Spinal cord (tissue), 10 donors: ENCODE results near the gene NUP93. TPM values are rescaled to one million over a fixed set of nuclear protein-coding genes. Genes with fewer than 3 reads are reported as not detected.

Experiments used
- DNase-seq, 6 donors: peaks; one replicate each; pipeline versions ENCODE4 v3.0.0 to v3.0.0-alpha.2; 2013 to 2015; ENCODE audit warnings: low spot score in 6 of 6, low read depth in 4 of 6
- H3K27ac ChIP-seq: one replicate; pipeline ENCODE4 v1.5.1; 2013; ENCODE audit warnings: low read depth, low read length, control low read depth
- H3K27me3 ChIP-seq: one replicate; pipeline ENCODE4 v1.6.1; 2013; ENCODE audit warnings: low read length; ENCODE audit not compliant: control insufficient read depth, insufficient read depth
- H3K36me3 ChIP-seq: one replicate; pipeline ENCODE4 v1.6.1; 2013; ENCODE audit warnings: low read length; ENCODE audit not compliant: control insufficient read depth, insufficient read depth
- H3K4me1 ChIP-seq: one replicate; pipeline ENCODE4 v1.6.1; 2013; ENCODE audit warnings: low read length; ENCODE audit not compliant: control insufficient read depth, insufficient read depth
- H3K4me3 ChIP-seq: one replicate; pipeline ENCODE4 v1.5.1; 2013; ENCODE audit warnings: low read depth, low read length, control low read depth
- H3K9me3 ChIP-seq: one replicate; pipeline ENCODE4 v1.6.1; 2013; ENCODE audit warnings: low read length; ENCODE audit not compliant: control insufficient read depth, insufficient read depth
- whole genome bisulfite sequencing: methylation state at CpG from one replicate; pipeline ENCODE4 v1.1.5; 2013; ENCODE audit warnings: missing lambda C conversion rate; ENCODE audit not compliant: insufficient coverage; 5-methylcytosine and 5-hydroxymethylcytosine counted together
- polyA plus RNA-seq, 2 donors: library from polyadenylated mRNA; unstranded; fragments of 120-200 nt; gene quantifications; one replicate each; pipeline ENCODE4 v1.2.1, GENCODE V29; 2013; ENCODE audit not compliant: insufficient read length in 2 of 2
- total RNA-seq, 2 donors: library from RNA; depleted of rRNA in 1 of 2; stranded (reverse); fragments of 120-200 nt in 1 of 2; fragments of >200 nt in 1 of 2; gene quantifications; one replicate each; pipeline versions ENCODE4 v1.2.3 to v1.2.4, GENCODE V29; 2013 to 2014
- donor health status: healthy.

NUP93 gene
- total and polyA plus RNA-seq, 4 donors = 103 to 128 (median 121) TPM

GRCh38 chr16:56817056-56817455, 87.1 kb downstream of the NUP93 start:
- DNase-seq = no peak
- Histone ChIP-seq H3K27ac (no peak overlapping the region), H3K4me3 (no peak overlapping the region), H3K9me3 (no peaks in the 10 kb centered on the region), H3K27me3 (no peaks in the 10 kb centered on the region), H3K36me3 (peaks cover 20% of the 10 kb centered on the region), H3K4me1 (peaks cover 12% of the 10 kb centered on the region)

- H3K4me1 ChIP-seq = peaks cover 12% of the 10 kb centered on the region
- H3K27me3 ChIP-seq = no peaks in the 10 kb centered on the region
Observed at GRCh38 chr16:56817938-56818337, 88.0 kb downstream of the NUP93 start.

GRCh38 chr16:56823081-56823733, 93.3 kb downstream of the NUP93 start:
- H3K9me3 ChIP-seq = no peaks in the 10 kb centered on the region
- H3K27ac ChIP-seq = no peak overlapping the region
- peak in 1 of 6 donors; percentile 18 for DNase-seq
- H3K36me3 ChIP-seq = peaks cover 39% of the 10 kb centered on the region
- H3K4me1 ChIP-seq = peaks cover 15% of the 10 kb centered on the region
- 36% methylated on average over 7 of the region's 12 CpGs for WGBS
- H3K27me3 ChIP-seq = no peaks in the 10 kb centered on the region
- H3K4me3 ChIP-seq = no peak overlapping the region

More at GRCh38 chr16:56817938-56818337, 88.0 kb downstream of the NUP93 start:
- Histone ChIP-seq H3K4me3 (no peak overlapping the region), H3K9me3 (no peaks in the 10 kb centered on the region), H3K36me3 (peaks cover 26% of the 10 kb centered on the region), H3K27ac (no peak overlapping the region)
- no CpG with 5 or more reads among the region's 1 CpG for WGBS
- no peak for DNase-seq

- H3K36me3 ChIP-seq = peaks cover 43% of the 10 kb centered on the region
- H3K4me1 ChIP-seq = peaks cover 15% of the 10 kb centered on the region
- H3K4me3 ChIP-seq = no peak overlapping the region
- no peaks in the 10 kb centered on the region for H3K27me3 ChIP-seq
- no peaks in the 10 kb centered on the region for H3K9me3 ChIP-seq
- peak in 5 of 6 donors; percentile 57 to 87 (median 65) for DNase-seq
- peak overlapping the region; percentile 10 for H3K27ac ChIP-seq
- no CpG with 5 or more reads among the region's 3 CpGs for WGBS
Observed at GRCh38 chr16:56824331-56824730, 94.4 kb downstream of the NUP93 start.

GRCh38 chr16:56824804-56825203, 94.9 kb downstream of the NUP93 start:
- H3K27me3 ChIP-seq = no peaks in the 10 kb centered on the region
- peak overlapping the region; percentile 10 for H3K27ac ChIP-seq

GRCh38 chr16:56825826-56826225, 95.9 kb downstream of the NUP93 start:
- H3K27ac ChIP-seq = no peak overlapping the region
- no peak for DNase-seq
- no peaks in the 10 kb centered on the region for H3K27me3 ChIP-seq
- H3K4me3 ChIP-seq = no peak overlapping the region
- peaks cover 15% of the 10 kb centered on the region for H3K4me1 ChIP-seq
- no peaks in the 10 kb centered on the region for H3K9me3 ChIP-seq
- H3K36me3 ChIP-seq = peaks cover 49% of the 10 kb centered on the region

More at GRCh38 chr16:56824804-56825203, 94.9 kb downstream of the NUP93 start:
- Histone ChIP-seq H3K4me1 (peaks cover 15% of the 10 kb centered on the region), H3K36me3 (peaks cover 42% of the 10 kb centered on the region), H3K9me3 (no peaks in the 10 kb centered on the region), H3K4me3 (no peak overlapping the region)
- DNase-seq = no peak
- no CpG with 5 or more reads among the region's 3 CpGs for whole genome bisulfite sequencing

GRCh38 chr16:56828647-56829046, 98.7 kb downstream of the NUP93 start:
- Histone ChIP-seq H3K4me1 (peaks cover 11% of the 10 kb centered on the region), H3K9me3 (no peaks in the 10 kb centered on the region), H3K4me3 (no peak overlapping the region), H3K36me3 (peaks cover 57% of the 10 kb centered on the region), H3K27ac (no peak overlapping the region), H3K27me3 (no peaks in the 10 kb centered on the region)
- peak in 1 of 6 donors; percentile 61 for DNase-seq
- 83% methylated on average over 1 of the region's 1 CpG for WGBS

- Histone ChIP-seq H3K27me3 (no peaks in the 10 kb centered on the region), H3K9me3 (no peaks in the 10 kb centered on the region)
- WGBS = 80% methylated on average over 1 of the region's 2 CpGs
Observed at GRCh38 chr16:56830669-56831068, 100.7 kb downstream of the NUP93 start.

GRCh38 chr16:56832768-56833167, 102.8 kb downstream of the NUP93 start:
- Histone ChIP-seq H3K4me3 (no peak overlapping the region), H3K27ac (no peak overlapping the region), H3K36me3 (peaks cover 66% of the 10 kb centered on the region), H3K27me3 (no peaks in the 10 kb centered on the region), H3K9me3 (no peaks in the 10 kb centered on the region), H3K4me1 (peaks cover 9% of the 10 kb centered on the region)
- no peak for DNase-seq

More at GRCh38 chr16:56830669-56831068, 100.7 kb downstream of the NUP93 start:
- H3K27ac ChIP-seq = no peak overlapping the region
- no peak overlapping the region for H3K4me3 ChIP-seq
- peaks cover 5% of the 10 kb centered on the region for H3K4me1 ChIP-seq
- H3K36me3 ChIP-seq = peaks cover 63% of the 10 kb centered on the region
- DNase-seq = no peak

GRCh38 chr16:56833243-56833970, 103.5 kb downstream of the NUP93 start:
- no peak for DNase-seq
- peaks cover 9% of the 10 kb centered on the region for H3K4me1 ChIP-seq
- WGBS = 100% methylated on average over 1 of the region's 9 CpGs
- no peaks in the 10 kb centered on the region for H3K9me3 ChIP-seq
- H3K4me3 ChIP-seq = no peak overlapping the region
- H3K36me3 ChIP-seq = peaks cover 72% of the 10 kb centered on the region
- no peaks in the 10 kb centered on the region for H3K27me3 ChIP-seq
- no peak overlapping the region for H3K27ac ChIP-seq
